GM12878 (cell line): ENCODE data around the gene SHH. TPM values are rescaled to one million over a fixed set of nuclear protein-coding genes. Genes with fewer than 3 reads are reported as not detected.

ENCODE experiments used
- ATAC-seq: fragments of 200-7000 bp; cut with Tn5 transposase; 3 replicates; pipeline ENCODE4 v1.9.1; 2020; ENCODE audit warnings: mild to moderate bottlenecking, moderate library complexity
- BruUV-seq: library from RNA; stranded (reverse); fragments of 400-500 nt; replicated peaks from 2 replicates; lab custom pipeline; 2021; lab: Mats Ljungman, UMichigan
- CTCF ChIA-PET: fragments of 300-600 bp; sonication (Branson Sonifier 250); formaldehyde crosslinking; extraction: SDS; loops from one replicate; lab custom pipeline; 2021; ENCODE audit warnings: inconsistent platforms; lab: Yijun Ruan, JAX
- POLR2A ChIA-PET: fragments of 350-600 bp; formaldehyde crosslinking; extraction: SDS; loops from one replicate; lab custom pipeline; 2021; ENCODE audit warnings: inconsistent platforms; lab: Charles Lee
- RAD21 ChIA-PET: fragments of 300-600 bp; sonication (Branson Sonifier 250); formaldehyde crosslinking; loops from one replicate; lab custom pipeline; 2023; ENCODE audit warnings: antibody characterized with exemption; ENCODE audit not compliant: unreplicated experiment; lab: Charles Lee
- SMC1A ChIA-PET: fragments of 300-600 bp; sonication (Branson Sonifier 250); formaldehyde crosslinking; loops from one replicate; lab custom pipeline; 2023; ENCODE audit not compliant: unreplicated experiment, uncharacterized antibody; lab: Charles Lee
- DNase-seq: peaks from one replicate; pipeline ENCODE4 v3.0.0-alpha.2; 2011; ENCODE audit warnings: low read depth, low spot score
- FAIRE-seq: peaks from 3 replicates; lab custom pipeline; 2011; peaks lifted over from hg19 to GRCh38; lab: Jason Lieb, UNC
- H2AFZ ChIP-seq: 2 replicates; pipeline ENCODE4 v1.6.0; 2011; ENCODE audit warnings: low read depth, low read length, control low read depth; ENCODE audit not compliant: control insufficient read depth
- H3K27ac ChIP-seq: 2 replicates; pipeline ENCODE4 v1.5.1; 2011; ENCODE audit warnings: control low read depth; ENCODE audit not compliant: control insufficient read depth, insufficient read depth
- H3K27me3 ChIP-seq, 2 experiments: replicated peaks in 1 of 2; 2 replicates each; pipeline versions ENCODE4 v1.6.0 to v1.6.1; 2011; ENCODE audit warnings: low read length in 1 of 2; ENCODE audit not compliant: control insufficient read depth in 2 of 2, insufficient read depth in 2 of 2
- H3K36me3 ChIP-seq, 2 experiments: 2 replicates each; pipeline ENCODE4 v1.5.1; 2011; ENCODE audit warnings: low read length in 1 of 2; ENCODE audit not compliant: control insufficient read depth in 2 of 2, insufficient read depth in 2 of 2
- H3K4me1 ChIP-seq: 2 replicates; pipeline ENCODE4 v1.6.1; 2011; ENCODE audit warnings: mild to moderate bottlenecking, low read length, moderate library complexity, mixed read lengths; ENCODE audit not compliant: control insufficient read depth, insufficient read depth
- H3K4me2 ChIP-seq: 2 replicates; pipeline ENCODE4 v1.6.0; 2011; ENCODE audit warnings: control low read depth; ENCODE audit not compliant: control insufficient read depth, insufficient read depth
- H3K4me3 ChIP-seq: fragments of 200-600 bp; sonication (generic); 2 replicates; pipeline ENCODE4 v1.5.1; 2016
- H3K79me2 ChIP-seq: 2 replicates; pipeline ENCODE4 v1.6.0; 2011; ENCODE audit warnings: low read length; ENCODE audit not compliant: control insufficient read depth, insufficient read depth
- H3K9ac ChIP-seq: 2 replicates; pipeline ENCODE4 v1.8.0; 2011; ENCODE audit warnings: low read length, control low read depth, mixed read lengths; ENCODE audit not compliant: control insufficient read depth, insufficient read depth
- H3K9me3 ChIP-seq: replicated peaks from 3 replicates; pipeline ENCODE4 v1.5.1; 2011; ENCODE audit warnings: mild to moderate bottlenecking, low read length; ENCODE audit not compliant: control insufficient read depth, insufficient read depth
- H4K20me1 ChIP-seq: 2 replicates; pipeline ENCODE4 v1.6.0; 2011; ENCODE audit not compliant: control insufficient read depth, insufficient read depth
- CEBPB ChIP-seq, 2 experiments: fragments of 150-350 bp in 1 of 2; IDR thresholded peaks; 2 replicates each; pipeline ENCODE4 v1.6.1; 2012 to 2014; ENCODE audit warnings: low read depth in 2 of 2, low read length in 2 of 2, borderline replicate concordance in 1 of 2, inconsistent platforms in 1 of 2
- RELA ChIP-seq: fragments of 450-650 bp; IDR thresholded peaks from 2 replicates; pipeline ENCODE4 v1.8.0; 2014; ENCODE audit warnings: borderline replicate concordance; ENCODE audit not compliant: partially characterized antibody
- SUZ12 ChIP-seq: fragments of 200-600 bp; sonication (generic); IDR thresholded peaks from one replicate; pipeline ENCODE4 v1.6.1; 2018; ENCODE audit warnings: antibody characterized with exemption, mild to moderate bottlenecking; ENCODE audit not compliant: unreplicated experiment
- TAF1 ChIP-seq: IDR thresholded peaks from 2 replicates; pipeline ENCODE4 v1.6.1; 2011; ENCODE audit warnings: mild to moderate bottlenecking, low read depth, low read length, borderline replicate concordance
- ZSCAN29 ChIP-seq: fragments of 450-650 bp; IDR thresholded peaks from 2 replicates; pipeline ENCODE4 v1.6.1; 2017; ENCODE audit warnings: mild to moderate bottlenecking, moderate library complexity
- WGBS: methylation state at CpG from one replicate; pipeline ENCODE4 v1.1.6; 2016; ENCODE audit warnings: low lambda C conversion rate; ENCODE audit not compliant: insufficient replicate concordance, insufficient coverage; ENCODE audit errors: missing lambda C conversion rate; 5-methylcytosine and 5-hydroxymethylcytosine counted together
- in situ Hi-C: fragments of 300-500 bp; cut with MboI; formaldehyde crosslinking; loops from 9 replicates; pipeline ENCODE4 v1.14.3; 2018; ENCODE audit warnings: mixed read lengths
- intact Hi-C: fragments of 100-400 bp; cut with micrococcal nuclease; formaldehyde crosslinking; loops from one replicate; pipeline ENCODE4 v1.14.2; 2022; ENCODE audit not compliant: unreplicated experiment
- polyA plus RNA-seq, 11 experiments: library from polyadenylated mRNA; depleted of rRNA in 4 of 11; unstranded in 6 of 11; stranded (reverse) in 5 of 11; fragments of >200 nt; fragmentation: Nextera tagmentation in 4 of 11; fragmentation: Illumina TruSeq in 1 of 11; extraction: Ambion mirVana in 4 of 11; extraction: Trizol in 1 of 11; gene quantifications; 1 replicate in 1 of 11; 2 replicates in 10 of 11; pipeline versions ENCODE4 v1.2.1 to v1.2.3, GENCODE V29; 2011 to 2016; ENCODE audit warnings: inconsistent platforms in 2 of 11, missing spikeins in 2 of 11, low read depth in 1 of 11
- total RNA-seq, 4 experiments: library from RNA; depleted of rRNA in 3 of 4; stranded (reverse); fragments of >200 nt in 3 of 4; fragmentation: Illumina TruSeq in 1 of 4; extraction: Trizol in 1 of 4; gene quantifications; 2 replicates each; pipeline versions ENCODE4 v1.2.1 to v1.2.3, GENCODE V29; 2013 to 2021
- TF ChIP-seq, protein P1 (sequence below): IDR thresholded peaks from 2 replicates; pipeline ENCODE4 v1.6.1; 2012; ENCODE audit warnings: improper control_type of control experiment, low read depth, low read length; ENCODE audit not compliant: insufficient replicate concordance

Gene SHH
- total and polyA plus RNA-seq, 10 of the 15 experiments (the other 5 are each of a cell fraction or from before 2014, with no cell fraction given), result not detected

DNA sequence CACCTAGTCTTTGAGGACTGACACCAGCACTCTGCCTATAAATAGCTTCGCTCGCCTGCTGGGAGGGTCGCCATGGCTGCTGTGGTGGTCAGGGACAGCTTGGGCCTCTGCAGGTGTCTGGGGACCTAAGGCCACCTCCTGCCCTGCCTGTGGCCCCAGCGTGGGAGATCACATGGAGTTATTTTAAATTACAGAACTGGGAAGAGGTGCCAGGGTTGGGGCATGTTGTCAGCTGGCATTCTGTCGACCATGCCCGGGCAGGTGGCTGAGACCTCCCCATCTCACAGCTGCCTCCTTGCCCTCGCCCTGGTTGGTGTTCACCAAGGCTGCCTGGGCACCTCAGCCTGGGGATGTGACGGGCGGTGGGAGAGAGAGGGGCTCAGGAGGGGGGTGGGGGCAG is 18.1 kb downstream of the SHH start:
- CTCF ChIA-PET, result interaction anchor here (0.6 kb wide), 1 partner anchor 68 kb away, joined by 3 read pairs; no protein-coding TSS in a partner anchor
- H2AFZ ChIP-seq, result no peak overlapping the region
- H4K20me1 ChIP-seq, result no peaks in the 10 kb centered on the region
- ATAC-seq (no peak), DNase-seq (no peak), FAIRE-seq (no peak)
- H3K79me2 ChIP-seq, result no peaks in the 10 kb centered on the region
- no peaks in the 10 kb centered on the region for H3K4me1 ChIP-seq
- H3K9ac ChIP-seq, result no peak overlapping the region
- BruUV-seq, result no TSS peak
- H3K4me2 ChIP-seq, result no peak overlapping the region
- no peak overlapping the region for H3K4me3 ChIP-seq
- WGBS, result 13% methylated on average over 6 of the region's 9 CpGs
- in situ Hi-C loops, result no loop called here
- no peaks in the 10 kb centered on the region for H3K36me3 ChIP-seq
- no peak overlapping the region for H3K27ac ChIP-seq
- TF ChIP-seq TAF1 (no peak), RELA (no peak), CEBPB (IDR thresholded peaks at IDR 0.05; ENCODE audit: borderline replicate concordance in 1 of 2, low read depth in 2 of 2, low read length in 2 of 2) (no peak), ZSCAN29 (no peak), SUZ12 (no peak)
- TF ChIP-seq, protein P1, sequence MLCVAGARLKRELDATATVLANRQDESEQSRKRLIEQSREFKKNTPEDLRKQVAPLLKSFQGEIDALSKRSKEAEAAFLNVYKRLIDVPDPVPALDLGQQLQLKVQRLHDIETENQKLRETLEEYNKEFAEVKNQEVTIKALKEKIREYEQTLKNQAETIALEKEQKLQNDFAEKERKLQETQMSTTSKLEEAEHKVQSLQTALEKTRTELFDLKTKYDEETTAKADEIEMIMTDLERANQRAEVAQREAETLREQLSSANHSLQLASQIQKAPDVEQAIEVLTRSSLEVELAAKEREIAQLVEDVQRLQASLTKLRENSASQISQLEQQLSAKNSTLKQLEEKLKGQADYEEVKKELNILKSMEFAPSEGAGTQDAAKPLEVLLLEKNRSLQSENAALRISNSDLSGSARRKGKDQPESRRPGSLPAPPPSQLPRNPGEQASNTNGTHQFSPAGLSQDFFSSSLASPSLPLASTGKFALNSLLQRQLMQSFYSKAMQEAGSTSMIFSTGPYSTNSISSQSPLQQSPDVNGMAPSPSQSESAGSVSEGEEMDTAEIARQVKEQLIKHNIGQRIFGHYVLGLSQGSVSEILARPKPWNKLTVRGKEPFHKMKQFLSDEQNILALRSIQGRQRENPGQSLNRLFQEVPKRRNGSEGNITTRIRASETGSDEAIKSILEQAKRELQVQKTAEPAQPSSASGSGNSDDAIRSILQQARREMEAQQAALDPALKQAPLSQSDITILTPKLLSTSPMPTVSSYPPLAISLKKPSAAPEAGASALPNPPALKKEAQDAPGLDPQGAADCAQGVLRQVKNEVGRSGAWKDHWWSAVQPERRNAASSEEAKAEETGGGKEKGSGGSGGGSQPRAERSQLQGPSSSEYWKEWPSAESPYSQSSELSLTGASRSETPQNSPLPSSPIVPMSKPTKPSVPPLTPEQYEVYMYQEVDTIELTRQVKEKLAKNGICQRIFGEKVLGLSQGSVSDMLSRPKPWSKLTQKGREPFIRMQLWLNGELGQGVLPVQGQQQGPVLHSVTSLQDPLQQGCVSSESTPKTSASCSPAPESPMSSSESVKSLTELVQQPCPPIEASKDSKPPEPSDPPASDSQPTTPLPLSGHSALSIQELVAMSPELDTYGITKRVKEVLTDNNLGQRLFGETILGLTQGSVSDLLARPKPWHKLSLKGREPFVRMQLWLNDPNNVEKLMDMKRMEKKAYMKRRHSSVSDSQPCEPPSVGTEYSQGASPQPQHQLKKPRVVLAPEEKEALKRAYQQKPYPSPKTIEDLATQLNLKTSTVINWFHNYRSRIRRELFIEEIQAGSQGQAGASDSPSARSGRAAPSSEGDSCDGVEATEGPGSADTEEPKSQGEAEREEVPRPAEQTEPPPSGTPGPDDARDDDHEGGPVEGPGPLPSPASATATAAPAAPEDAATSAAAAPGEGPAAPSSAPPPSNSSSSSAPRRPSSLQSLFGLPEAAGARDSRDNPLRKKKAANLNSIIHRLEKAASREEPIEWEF, result no peak
- RAD21 ChIA-PET, result interaction anchor here (1.0 kb wide), 1 partner anchor 195 kb away, joined by 3 read pairs; no protein-coding TSS in a partner anchor
- SMC1A ChIA-PET, result no interaction called here
- POLR2A ChIA-PET, result no interaction called here
- no peaks in the 10 kb centered on the region; a peak in 1 of 4 replicates for H3K27me3 ChIP-seq
- intact Hi-C loops, result no loop called here
- H3K9me3 ChIP-seq, result no peaks in the 10 kb centered on the region
